Astrocyte (in vitro differentiated cells and primary cell): Measurements from ENCODE around the gene DGKQ. TPM values are rescaled to one million over a fixed set of nuclear protein-coding genes. Genes with fewer than 3 reads are reported as not detected.
A peak's percentile ranks its signal among the peaks of the same experiment; 100 is the strongest.

Experiments
- DNase-seq: peaks from one replicate; pipeline ENCODE4 v3.0.0-alpha.2; 2010; ENCODE audit warnings: low read depth
- FAIRE-seq: peaks from 2 replicates; lab custom pipeline; 2011; peaks lifted over from hg19 to GRCh38; lab: Jason Lieb, UNC
- H2AFZ ChIP-seq: 2 replicates; pipeline ENCODE4 v1.6.0; 2012; ENCODE audit warnings: low read depth, low read length, inconsistent platforms
- H3K27ac ChIP-seq: 2 replicates; pipeline ENCODE4 v1.5.1; 2011; ENCODE audit warnings: low read depth, low read length, inconsistent platforms
- H3K27me3 ChIP-seq: 2 replicates; pipeline ENCODE4 v1.6.0; 2011; ENCODE audit warnings: low read length, inconsistent platforms; ENCODE audit not compliant: insufficient read depth
- H3K36me3 ChIP-seq: 2 replicates; pipeline ENCODE4 v1.5.1; 2011; ENCODE audit warnings: low read length, inconsistent platforms; ENCODE audit not compliant: insufficient read depth
- H3K4me1 ChIP-seq: 2 replicates; pipeline ENCODE4 v1.5.1; 2011; ENCODE audit warnings: low read length, inconsistent platforms; ENCODE audit not compliant: insufficient read depth
- H3K4me2 ChIP-seq: 2 replicates; pipeline ENCODE4 v1.6.0; 2012; ENCODE audit warnings: low read length, inconsistent platforms
- H3K4me3 ChIP-seq: 2 replicates; pipeline ENCODE4 v1.5.1; 2011; ENCODE audit warnings: low read depth, mild to moderate bottlenecking, low read length, inconsistent platforms; ENCODE audit not compliant: insufficient read depth
- H3K79me2 ChIP-seq: 2 replicates; pipeline ENCODE4 v1.6.0; 2012; ENCODE audit warnings: mild to moderate bottlenecking, low read length, inconsistent platforms; ENCODE audit not compliant: insufficient read depth
- H3K9ac ChIP-seq: 2 replicates; pipeline ENCODE4 v1.6.0; 2012; ENCODE audit warnings: mild to moderate bottlenecking, low read length, inconsistent platforms
- H3K9me3 ChIP-seq: 2 replicates; pipeline ENCODE4 v1.5.1; 2012; ENCODE audit warnings: low read depth, mild to moderate bottlenecking, low read length, inconsistent platforms; ENCODE audit not compliant: insufficient read depth
- H4K20me1 ChIP-seq: 2 replicates; pipeline ENCODE4 v1.6.0; 2012; ENCODE audit warnings: low read length, inconsistent platforms; ENCODE audit not compliant: insufficient read depth
- H3K27ac Mint-ChIP-seq: one replicate; pipeline ENCODE4 v1.8.0; 2021; ENCODE audit warnings: mild to moderate bottlenecking, mixed read lengths; ENCODE audit not compliant: unreplicated experiment
- H3K27me3 Mint-ChIP-seq: one replicate; pipeline ENCODE4 v1.8.0; 2021; ENCODE audit warnings: low read depth, mixed read lengths; ENCODE audit not compliant: unreplicated experiment
- H3K36me3 Mint-ChIP-seq: one replicate; pipeline ENCODE4 v1.8.0; 2021; ENCODE audit warnings: low read depth, mixed read lengths; ENCODE audit not compliant: unreplicated experiment
- H3K4me1 Mint-ChIP-seq: one replicate; pipeline ENCODE4 v1.8.0; 2021; ENCODE audit warnings: low read depth, mixed read lengths; ENCODE audit not compliant: unreplicated experiment
- H3K4me3 Mint-ChIP-seq: one replicate; pipeline ENCODE4 v1.8.0; 2021; ENCODE audit warnings: mild to moderate bottlenecking, moderate library complexity, mixed read lengths; ENCODE audit not compliant: unreplicated experiment
- H3K9me3 Mint-ChIP-seq: one replicate; pipeline ENCODE4 v1.8.0; 2021; ENCODE audit warnings: mild to moderate bottlenecking, mixed read lengths; ENCODE audit not compliant: unreplicated experiment
- EZH2 ChIP-seq: IDR thresholded peaks from 2 replicates; pipeline ENCODE4 v1.6.1; 2012; ENCODE audit warnings: mild to moderate bottlenecking, low read length, inconsistent platforms; ENCODE audit not compliant: insufficient read depth
- total RNA-seq: library from RNA; stranded (reverse); gene quantifications from 2 replicates; pipeline ENCODE4 v1.2.1, GENCODE V29; 2021
- TF ChIP-seq, protein P1 (sequence below): IDR thresholded peaks from 2 replicates; pipeline ENCODE4 v1.5.1; 2011; ENCODE audit warnings: low read depth, mild to moderate bottlenecking, inconsistent platforms, low read length, moderate library complexity; ENCODE audit not compliant: insufficient read depth

DGKQ gene
- total RNA-seq, 1 donor from 2014 or later, result 19.0 TPM

DNA sequence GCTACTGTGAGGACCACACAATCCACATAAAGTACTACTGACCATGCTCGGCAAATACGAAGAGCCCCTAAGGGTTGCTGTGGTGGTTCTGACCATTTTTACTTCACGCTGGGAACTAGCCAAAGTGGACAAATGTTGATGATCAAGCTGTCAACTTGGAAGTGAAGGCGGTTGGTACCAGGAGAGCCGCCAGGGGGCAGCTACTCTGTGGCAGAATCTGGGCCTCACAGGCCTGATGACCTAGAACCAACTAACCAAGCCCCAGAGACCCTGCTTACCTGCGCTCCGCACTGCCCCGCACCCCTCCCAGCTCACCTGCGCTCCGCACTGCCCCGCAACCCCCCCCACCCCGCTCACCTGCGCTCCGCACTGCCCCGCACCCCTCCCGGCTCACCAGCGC is 46.8 kb downstream of the DGKQ start:
- no peak overlapping the region for H3K4me3 ChIP-seq
- peaks cover 1% of the 10 kb centered on the region for H3K36me3 Mint-ChIP-seq
- no peak overlapping the region for H3K4me3 Mint-ChIP-seq
- no peak overlapping the region for H3K27ac ChIP-seq
- H3K27ac Mint-ChIP-seq, result no peak overlapping the region
- no peak overlapping the region for H3K4me2 ChIP-seq
- H3K27me3 Mint-ChIP-seq, result no peaks in the 10 kb centered on the region
- FAIRE-seq (no peak), DNase-seq (no peak)
- H3K4me1 ChIP-seq, result peaks cover 30% of the 10 kb centered on the region
- H3K79me2 ChIP-seq, result peaks cover 91% of the 10 kb centered on the region
- no peak overlapping the region for H3K9ac ChIP-seq
- H3K27me3 ChIP-seq, result no peaks in the 10 kb centered on the region
- peaks cover 90% of the 10 kb centered on the region for H4K20me1 ChIP-seq
- no peaks in the 10 kb centered on the region for H3K36me3 ChIP-seq
- H3K9me3 Mint-ChIP-seq, result no peaks in the 10 kb centered on the region
- no peak overlapping the region for H2AFZ ChIP-seq
- H3K9me3 ChIP-seq, result no peaks in the 10 kb centered on the region
- peaks cover 42% of the 10 kb centered on the region for H3K4me1 Mint-ChIP-seq
- no peak for TF ChIP-seq EZH2
- TF ChIP-seq, protein P1, sequence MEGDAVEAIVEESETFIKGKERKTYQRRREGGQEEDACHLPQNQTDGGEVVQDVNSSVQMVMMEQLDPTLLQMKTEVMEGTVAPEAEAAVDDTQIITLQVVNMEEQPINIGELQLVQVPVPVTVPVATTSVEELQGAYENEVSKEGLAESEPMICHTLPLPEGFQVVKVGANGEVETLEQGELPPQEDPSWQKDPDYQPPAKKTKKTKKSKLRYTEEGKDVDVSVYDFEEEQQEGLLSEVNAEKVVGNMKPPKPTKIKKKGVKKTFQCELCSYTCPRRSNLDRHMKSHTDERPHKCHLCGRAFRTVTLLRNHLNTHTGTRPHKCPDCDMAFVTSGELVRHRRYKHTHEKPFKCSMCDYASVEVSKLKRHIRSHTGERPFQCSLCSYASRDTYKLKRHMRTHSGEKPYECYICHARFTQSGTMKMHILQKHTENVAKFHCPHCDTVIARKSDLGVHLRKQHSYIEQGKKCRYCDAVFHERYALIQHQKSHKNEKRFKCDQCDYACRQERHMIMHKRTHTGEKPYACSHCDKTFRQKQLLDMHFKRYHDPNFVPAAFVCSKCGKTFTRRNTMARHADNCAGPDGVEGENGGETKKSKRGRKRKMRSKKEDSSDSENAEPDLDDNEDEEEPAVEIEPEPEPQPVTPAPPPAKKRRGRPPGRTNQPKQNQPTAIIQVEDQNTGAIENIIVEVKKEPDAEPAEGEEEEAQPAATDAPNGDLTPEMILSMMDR, result peak; percentile 18

DNA sequence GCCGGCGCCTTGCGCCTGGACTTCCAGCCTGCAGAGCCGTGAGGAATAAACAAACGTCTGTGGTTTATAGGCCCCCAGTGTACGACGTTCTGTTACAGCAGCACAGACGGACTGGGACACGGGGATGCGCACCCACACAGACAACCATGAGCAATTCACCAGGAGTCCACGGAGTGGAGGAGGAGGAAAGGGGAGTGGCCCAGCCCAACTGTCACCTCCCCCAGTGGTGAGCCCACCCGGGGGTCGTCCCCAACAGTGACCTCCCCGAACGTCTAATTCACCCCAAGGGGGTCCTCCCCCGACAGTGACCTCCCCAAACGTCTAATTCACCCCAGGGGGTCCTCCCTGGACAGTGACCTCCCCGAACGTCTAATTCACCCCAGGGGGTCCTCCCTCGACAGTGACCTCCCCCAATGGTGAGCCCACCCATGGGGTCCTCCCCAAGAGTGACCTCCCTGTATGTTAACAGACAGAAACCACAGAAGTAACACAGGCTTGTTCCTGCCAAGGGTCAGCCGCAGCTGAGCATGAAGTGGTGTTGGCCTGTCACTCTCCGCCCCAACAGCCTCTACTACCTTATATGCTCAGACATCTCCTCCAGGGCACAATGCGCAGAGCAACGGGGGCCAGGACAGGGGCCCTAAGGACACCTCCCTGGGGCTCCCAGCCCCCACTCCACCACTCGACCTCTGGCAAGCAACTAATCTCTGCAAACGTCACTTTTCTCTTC is 47.4 kb downstream of the DGKQ start:
- peaks cover 1% of the 10 kb centered on the region for H3K36me3 Mint-ChIP-seq
- H3K4me1 Mint-ChIP-seq, result peaks cover 39% of the 10 kb centered on the region
- H3K27ac ChIP-seq, result no peak overlapping the region
- no peaks in the 10 kb centered on the region for H3K9me3 ChIP-seq
- H3K27ac Mint-ChIP-seq, result no peak overlapping the region
- DNase-seq (no peak), FAIRE-seq (no peak)
- no peaks in the 10 kb centered on the region for H3K36me3 ChIP-seq
- H3K9ac ChIP-seq, result no peak overlapping the region
- H3K79me2 ChIP-seq, result peaks cover 91% of the 10 kb centered on the region
- H3K27me3 ChIP-seq, result no peaks in the 10 kb centered on the region
- H3K4me1 ChIP-seq, result peaks cover 25% of the 10 kb centered on the region
- no peak overlapping the region for H3K4me2 ChIP-seq
- H3K4me3 Mint-ChIP-seq, result no peak overlapping the region
- no peak overlapping the region for H3K4me3 ChIP-seq
- H3K9me3 Mint-ChIP-seq, result no peaks in the 10 kb centered on the region
- H2AFZ ChIP-seq, result no peak overlapping the region
- no peak for TF ChIP-seq EZH2
- TF ChIP-seq, protein P1, result no peak
- H3K27me3 Mint-ChIP-seq, result no peaks in the 10 kb centered on the region
- peaks cover 90% of the 10 kb centered on the region for H4K20me1 ChIP-seq

DNA sequence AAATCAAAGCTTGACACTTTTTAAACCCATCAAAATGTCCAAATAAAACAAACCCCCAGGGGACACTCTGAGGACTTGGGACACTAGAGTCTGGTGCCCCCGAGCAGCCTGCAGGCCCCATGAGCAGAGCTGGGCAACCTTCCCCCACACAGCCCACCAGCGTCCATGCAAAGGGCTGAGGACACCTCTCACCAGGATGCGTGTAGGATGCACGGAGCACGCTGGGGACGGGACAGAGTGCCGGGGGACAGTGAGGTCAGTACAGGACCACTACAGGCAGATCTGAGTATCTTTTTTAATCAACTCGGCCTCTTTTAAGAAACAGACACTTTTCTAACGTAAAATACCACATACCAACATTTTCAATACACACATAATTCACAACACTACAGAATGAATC is 48.2 kb downstream of the DGKQ start:
- Mint-ChIP-seq H3K36me3 (peaks cover 1% of the 10 kb centered on the region), H3K4me1 (peaks cover 31% of the 10 kb centered on the region), H3K27ac (peak overlapping the region; percentile 67), H3K9me3 (no peaks in the 10 kb centered on the region), H3K27me3 (no peaks in the 10 kb centered on the region), H3K4me3 (no peak overlapping the region)
- peaks cover 85% of the 10 kb centered on the region for H4K20me1 ChIP-seq
- H3K9ac ChIP-seq, result no peak overlapping the region
- H3K4me2 ChIP-seq, result no peak overlapping the region
- no peak for DNase-seq
- H3K4me1 ChIP-seq, result peaks cover 18% of the 10 kb centered on the region
- peaks cover 91% of the 10 kb centered on the region for H3K79me2 ChIP-seq
- FAIRE-seq, result no peak
- no peaks in the 10 kb centered on the region for H3K36me3 ChIP-seq
- H3K27ac ChIP-seq, result no peak overlapping the region
- no peak overlapping the region for H3K4me3 ChIP-seq
- H2AFZ ChIP-seq, result no peak overlapping the region
- no peaks in the 10 kb centered on the region for H3K27me3 ChIP-seq
- no peaks in the 10 kb centered on the region for H3K9me3 ChIP-seq
- no peak for TF ChIP-seq EZH2
- TF ChIP-seq, protein P1, result no peak
